BE2C (cell line): ENCODE results near the gene CHCHD4.
"Not testable (repeated sequence)": the region's sequence is repeated elsewhere in the genome, so short reads cannot be mapped to it uniquely, and the experiment has no call there.

Source experiments
- DNase-seq: peaks from one replicate; pipeline ENCODE4 v3.0.0-alpha.2; 2020
- H3K27me3 ChIP-seq: fragments of 250-450 bp; sonication (Bioruptor Pico); 2 replicates; pipeline ENCODE4 v1.5.1; 2020; ENCODE audit warnings: mild to moderate bottlenecking
- H3K36me3 ChIP-seq: fragments of 250-450 bp; sonication (Bioruptor Pico); 2 replicates; pipeline ENCODE4 v1.5.1; 2020; ENCODE audit warnings: mild to moderate bottlenecking
- H3K4me1 ChIP-seq: fragments of 250-450 bp; sonication (Bioruptor Pico); 2 replicates; pipeline ENCODE4 v1.5.1; 2020
- H3K4me3 ChIP-seq: 2 replicates; pipeline ENCODE4 v1.5.1; 2011; ENCODE audit warnings: low read depth, low read length
- H3K9me3 ChIP-seq: fragments of 250-450 bp; sonication (Bioruptor Pico); 2 replicates; pipeline ENCODE4 v1.5.1; 2020
- TF ChIP-seq, protein P1 (sequence below): IDR thresholded peaks from 2 replicates; pipeline ENCODE4 v1.5.1; 2012; ENCODE audit warnings: mild to moderate bottlenecking, low read depth, low read length

The CHCHD4 gene

DNA sequence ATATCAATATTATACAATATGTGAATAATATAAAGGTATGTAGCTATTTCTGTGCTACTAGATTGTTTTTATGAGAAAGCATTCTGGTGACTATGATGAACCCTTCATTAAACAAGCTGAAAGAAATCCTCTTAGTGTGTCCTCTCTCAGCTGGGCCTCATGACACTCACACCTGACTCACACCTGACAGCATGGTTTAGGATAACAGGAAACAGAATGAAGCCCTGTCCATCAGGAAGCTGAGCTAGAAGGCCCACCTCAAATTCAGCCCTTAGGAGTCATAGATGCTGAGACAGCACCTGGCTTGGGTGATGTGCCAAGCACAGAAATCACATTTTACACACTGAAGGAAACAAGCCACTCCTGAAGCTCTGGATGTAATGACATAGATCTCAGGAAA, 30.8 kb downstream of the CHCHD4 start:
- H3K36me3 ChIP-seq, result no peaks in the 10 kb centered on the region
- H3K9me3 ChIP-seq, result no peaks in the 10 kb centered on the region
- DNase-seq, result no peak
- TF ChIP-seq, protein P1, sequence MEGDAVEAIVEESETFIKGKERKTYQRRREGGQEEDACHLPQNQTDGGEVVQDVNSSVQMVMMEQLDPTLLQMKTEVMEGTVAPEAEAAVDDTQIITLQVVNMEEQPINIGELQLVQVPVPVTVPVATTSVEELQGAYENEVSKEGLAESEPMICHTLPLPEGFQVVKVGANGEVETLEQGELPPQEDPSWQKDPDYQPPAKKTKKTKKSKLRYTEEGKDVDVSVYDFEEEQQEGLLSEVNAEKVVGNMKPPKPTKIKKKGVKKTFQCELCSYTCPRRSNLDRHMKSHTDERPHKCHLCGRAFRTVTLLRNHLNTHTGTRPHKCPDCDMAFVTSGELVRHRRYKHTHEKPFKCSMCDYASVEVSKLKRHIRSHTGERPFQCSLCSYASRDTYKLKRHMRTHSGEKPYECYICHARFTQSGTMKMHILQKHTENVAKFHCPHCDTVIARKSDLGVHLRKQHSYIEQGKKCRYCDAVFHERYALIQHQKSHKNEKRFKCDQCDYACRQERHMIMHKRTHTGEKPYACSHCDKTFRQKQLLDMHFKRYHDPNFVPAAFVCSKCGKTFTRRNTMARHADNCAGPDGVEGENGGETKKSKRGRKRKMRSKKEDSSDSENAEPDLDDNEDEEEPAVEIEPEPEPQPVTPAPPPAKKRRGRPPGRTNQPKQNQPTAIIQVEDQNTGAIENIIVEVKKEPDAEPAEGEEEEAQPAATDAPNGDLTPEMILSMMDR, result no peak
- no peak overlapping the region for H3K4me3 ChIP-seq
- no peaks in the 10 kb centered on the region for H3K4me1 ChIP-seq
- peaks cover 2% of the 10 kb centered on the region; the same call in 1 of the 2 replicates for H3K27me3 ChIP-seq

DNA sequence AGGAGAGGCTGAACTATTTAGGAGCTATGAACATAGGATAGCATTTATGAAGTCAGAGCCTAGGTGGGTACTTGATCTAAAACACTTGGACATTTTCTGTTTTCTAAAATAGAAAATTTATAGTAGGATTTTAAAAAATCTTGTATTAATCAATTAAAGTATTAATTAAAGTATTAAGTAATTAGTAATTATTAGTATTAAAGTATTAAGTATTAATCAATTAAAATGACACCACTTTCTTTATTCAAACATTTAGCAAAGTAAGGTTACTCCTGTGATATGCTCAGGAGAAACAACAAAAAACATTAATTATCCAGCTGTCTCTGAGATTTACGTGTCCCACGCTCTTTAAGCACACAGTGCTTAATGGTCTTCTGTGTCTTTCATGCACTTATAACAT, 32.2 kb downstream of the CHCHD4 start:
- H3K9me3 ChIP-seq, result no peaks in the 10 kb centered on the region
- TF ChIP-seq, protein P1, result no peak
- peaks cover 2% of the 10 kb centered on the region; the same call in 1 of the 2 replicates for H3K27me3 ChIP-seq
- no peaks in the 10 kb centered on the region for H3K4me1 ChIP-seq
- no peak overlapping the region for H3K4me3 ChIP-seq
- H3K36me3 ChIP-seq, result no peaks in the 10 kb centered on the region
- no peak for DNase-seq

DNA sequence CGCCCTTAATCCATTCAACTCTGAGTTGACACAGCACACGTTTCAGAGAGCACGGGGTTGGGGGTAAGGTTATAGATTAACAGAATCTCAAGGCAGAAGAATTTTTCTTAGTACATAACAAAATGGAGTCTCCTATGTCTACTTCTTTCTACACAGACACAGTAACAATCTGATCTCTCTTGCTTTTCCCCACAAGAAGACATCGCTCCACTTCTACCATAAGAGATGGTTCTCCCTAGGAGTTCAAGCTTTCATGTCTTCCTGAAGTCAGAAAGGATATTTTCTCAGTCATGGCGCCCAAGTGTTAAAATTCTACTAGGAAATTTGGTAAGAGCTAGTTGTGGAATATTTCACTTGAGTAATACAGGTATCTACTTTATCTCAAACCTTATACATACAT, 32.7 kb downstream of the CHCHD4 start:
- H3K27me3 ChIP-seq, DNase-seq, H3K9me3 ChIP-seq, H3K4me3 ChIP-seq, H3K36me3 ChIP-seq, H3K4me1 ChIP-seq: not testable (repeated sequence)

DNA sequence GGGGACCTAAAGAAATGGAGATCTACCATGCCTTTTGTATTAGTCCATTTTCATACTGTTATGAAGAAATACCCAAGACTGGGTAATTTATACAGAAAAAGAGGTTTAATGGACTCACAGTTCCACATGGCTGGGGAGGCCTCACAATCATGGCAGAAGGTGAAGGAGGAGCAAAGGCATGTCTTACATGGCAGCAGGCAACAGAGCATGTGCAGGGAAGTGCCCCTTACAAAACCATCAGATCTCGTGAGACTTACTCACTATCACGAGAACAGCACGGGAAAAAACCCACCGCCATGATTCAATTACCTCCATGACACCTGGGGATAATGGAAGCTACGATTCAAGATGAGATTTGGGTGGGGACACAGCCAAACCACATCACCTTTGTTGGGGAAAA, 37.2 kb downstream of the CHCHD4 start:
- not testable (repeated sequence) for H3K4me3 ChIP-seq, H3K36me3 ChIP-seq, H3K4me1 ChIP-seq, H3K27me3 ChIP-seq, H3K9me3 ChIP-seq, DNase-seq

DNA sequence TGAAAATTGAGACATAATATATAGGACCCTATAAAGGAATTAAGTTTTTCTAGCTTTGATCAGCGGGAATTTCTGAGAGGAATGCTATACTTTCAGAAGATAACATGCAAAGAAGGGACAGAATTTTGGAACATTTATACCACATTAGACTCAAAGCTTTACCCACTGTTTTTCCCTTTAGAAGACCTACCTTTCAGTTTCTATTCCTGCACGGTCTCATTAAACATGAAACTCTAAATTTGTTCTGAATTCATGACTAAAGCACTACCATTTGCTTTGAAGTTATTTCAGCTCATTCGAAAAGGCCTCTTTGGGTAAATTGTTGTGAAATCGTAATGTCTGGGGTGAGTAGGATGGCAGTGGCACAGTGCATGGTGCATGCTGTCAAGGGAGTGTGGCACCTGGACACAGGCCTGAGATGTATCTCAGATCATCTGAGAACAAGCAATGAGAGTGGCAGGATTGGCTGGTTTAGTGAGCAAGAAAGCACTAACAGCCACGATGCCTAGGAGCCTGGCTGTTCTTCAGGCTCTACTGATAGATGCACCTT, 42.5 kb downstream of the CHCHD4 start:
- TF ChIP-seq, protein P1, result no peak
- DNase-seq, result no peak
- H3K4me1 ChIP-seq, result no peaks in the 10 kb centered on the region
- H3K9me3 ChIP-seq, result no peaks in the 10 kb centered on the region
- H3K36me3 ChIP-seq, result no peaks in the 10 kb centered on the region
- no peaks in the 10 kb centered on the region for H3K27me3 ChIP-seq
- no peak overlapping the region for H3K4me3 ChIP-seq

DNA sequence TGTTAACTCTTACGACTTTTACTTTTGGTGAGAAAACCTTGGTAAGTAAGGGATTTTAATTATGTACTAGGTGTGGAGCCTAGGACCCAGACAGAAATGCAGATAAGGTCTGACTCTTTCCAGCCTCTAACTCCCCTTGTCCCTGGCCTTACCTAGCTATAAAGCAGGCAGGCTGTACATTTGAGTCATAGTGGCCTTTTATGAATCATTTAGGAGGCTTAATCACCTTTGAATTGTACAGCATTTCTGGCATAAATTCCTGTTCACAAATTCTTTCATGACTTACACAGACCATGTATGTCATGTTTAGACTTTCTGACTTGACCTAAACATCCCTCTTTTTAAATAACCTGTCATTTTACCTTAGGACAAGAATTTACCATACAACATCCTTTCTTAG, 47.4 kb downstream of the CHCHD4 start:
- Histone ChIP-seq H3K4me3 (no peak overlapping the region), H3K4me1 (no peaks in the 10 kb centered on the region), H3K36me3 (no peaks in the 10 kb centered on the region), H3K9me3 (no peaks in the 10 kb centered on the region), H3K27me3 (no peaks in the 10 kb centered on the region)
- TF ChIP-seq, protein P1, result no peak
- DNase-seq, result no peak

DNA sequence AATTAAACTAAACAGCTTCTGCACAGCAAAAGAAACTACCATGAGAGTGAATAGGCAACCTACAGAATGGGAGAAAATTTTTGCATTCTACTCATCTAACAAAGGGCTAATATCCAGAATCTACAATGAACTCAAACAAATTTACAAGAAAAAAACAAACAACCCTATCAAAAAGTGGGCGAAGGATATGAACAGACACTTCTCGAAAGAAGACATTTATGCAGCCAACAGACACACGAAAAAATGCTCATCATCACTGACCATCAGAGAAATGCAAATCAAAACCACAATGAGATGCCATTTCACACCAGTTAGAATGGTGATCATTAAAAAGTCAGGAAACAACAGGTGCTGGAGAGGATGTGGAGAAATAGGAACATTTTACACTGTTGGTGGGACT, 49.4 kb downstream of the CHCHD4 start:
- not testable (repeated sequence) for H3K9me3 ChIP-seq, H3K36me3 ChIP-seq, H3K27me3 ChIP-seq, DNase-seq, H3K4me1 ChIP-seq, H3K4me3 ChIP-seq

DNA sequence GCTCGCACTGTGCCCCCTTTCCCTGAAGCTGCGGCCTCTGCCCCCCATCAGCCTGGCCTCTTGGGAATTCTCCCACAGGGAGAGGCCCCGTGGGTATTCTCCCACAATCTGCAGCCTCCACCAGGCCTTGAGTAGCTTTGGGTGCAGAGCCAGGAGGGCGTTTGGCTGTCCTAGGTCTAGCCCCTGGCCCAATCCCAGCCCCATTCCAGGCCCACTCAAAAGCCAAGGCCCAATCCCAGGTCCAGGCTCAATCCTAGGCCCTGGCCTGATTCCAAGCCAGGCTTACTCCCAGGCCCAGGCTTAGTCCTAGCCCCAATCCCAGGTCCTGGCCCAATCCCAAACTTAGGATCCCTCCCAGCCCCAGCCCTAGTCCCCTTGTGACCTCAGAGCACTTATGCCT, 59.8 kb downstream of the CHCHD4 start:
- no peaks in the 10 kb centered on the region for H3K4me1 ChIP-seq
- no peaks in the 10 kb centered on the region for H3K9me3 ChIP-seq
- H3K36me3 ChIP-seq, result no peaks in the 10 kb centered on the region
- DNase-seq, result no peak
- TF ChIP-seq, protein P1, result no peak
- H3K27me3 ChIP-seq, result no peaks in the 10 kb centered on the region
- H3K4me3 ChIP-seq, result no peak overlapping the region
